Calu3 (cell line): ENCODE results near the gene PMM2. TPM values are rescaled to one million over a fixed set of nuclear protein-coding genes. Genes with fewer than 3 reads are reported as not detected.

Experiments used
- BruUV-seq: library from RNA; stranded (reverse); fragments of 400-500 nt; replicated peaks from 2 replicates; lab custom pipeline; 2021; lab: Mats Ljungman, UMichigan
- CTCF ChIA-PET: fragments of 300-600 bp; sonication (Branson Sonifier 250); formaldehyde crosslinking; loops from one replicate; lab custom pipeline; 2022; ENCODE audit warnings: antibody characterized with exemption; lab: Charles Lee
- DNase-seq: peaks from one replicate; pipeline ENCODE4 v3.0.0; 2022
- H3K27ac Mint-ChIP-seq: one replicate; pipeline ENCODE4 v1.8.0; 2022; ENCODE audit warnings: mixed read lengths; ENCODE audit not compliant: unreplicated experiment
- H3K27me3 Mint-ChIP-seq: one replicate; pipeline ENCODE4 v1.8.0; 2022; ENCODE audit warnings: mixed read lengths; ENCODE audit not compliant: unreplicated experiment
- H3K36me3 Mint-ChIP-seq: one replicate; pipeline ENCODE4 v1.8.0; 2022; ENCODE audit warnings: mild to moderate bottlenecking, moderate library complexity, mixed read lengths; ENCODE audit not compliant: insufficient read depth, unreplicated experiment
- H3K4me1 Mint-ChIP-seq: one replicate; pipeline ENCODE4 v1.8.0; 2022; ENCODE audit warnings: mild to moderate bottlenecking, low read depth, mixed read lengths; ENCODE audit not compliant: unreplicated experiment
- H3K4me3 Mint-ChIP-seq: one replicate; pipeline ENCODE4 v1.8.0; 2022; ENCODE audit warnings: mild to moderate bottlenecking, low read depth, moderate library complexity, mixed read lengths; ENCODE audit not compliant: unreplicated experiment
- H3K9me3 Mint-ChIP-seq: one replicate; pipeline ENCODE4 v1.8.0; 2022; ENCODE audit warnings: low read depth, mixed read lengths; ENCODE audit not compliant: unreplicated experiment
- intact Hi-C: fragments of 100-400 bp; cut with micrococcal nuclease; formaldehyde crosslinking; loops from one replicate; pipeline ENCODE4 v1.10.0; 2022; ENCODE audit not compliant: unreplicated experiment
- total RNA-seq: library from RNA; stranded (reverse); gene quantifications from 2 replicates; pipeline ENCODE4 v1.2.3, GENCODE V29; 2022
- TF ChIP-seq, protein P1 (sequence below): fragments of 200-600 bp; IDR thresholded peaks from one replicate; pipeline ENCODE4 v1.8.0; 2022; ENCODE audit warnings: antibody characterized with exemption; ENCODE audit not compliant: unreplicated experiment

Gene PMM2
- total RNA-seq, 1 experiment from 2014 or later, result 88.3 TPM

DNA sequence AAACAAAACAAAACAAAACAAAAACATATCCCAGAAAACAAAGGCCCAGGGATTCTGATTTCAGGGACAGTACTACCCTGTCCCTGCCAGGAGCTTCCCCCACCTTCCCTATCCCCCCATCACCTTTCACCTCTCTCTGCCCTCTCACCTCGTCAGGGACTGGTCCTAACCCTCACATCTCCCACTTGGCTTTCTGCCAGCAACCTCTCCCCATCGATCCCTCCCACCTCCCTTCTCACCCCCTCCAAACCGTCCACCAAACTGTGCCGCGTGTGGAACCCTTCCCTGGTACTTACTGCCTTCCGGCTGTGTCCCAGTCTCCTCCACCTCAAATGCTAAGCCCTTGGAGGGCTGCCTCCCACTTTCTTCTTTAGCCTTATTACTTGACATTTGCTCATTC is 36.6 kb upstream of the PMM2 start:
- DNase-seq, result no peak
- TF ChIP-seq, protein P1, sequence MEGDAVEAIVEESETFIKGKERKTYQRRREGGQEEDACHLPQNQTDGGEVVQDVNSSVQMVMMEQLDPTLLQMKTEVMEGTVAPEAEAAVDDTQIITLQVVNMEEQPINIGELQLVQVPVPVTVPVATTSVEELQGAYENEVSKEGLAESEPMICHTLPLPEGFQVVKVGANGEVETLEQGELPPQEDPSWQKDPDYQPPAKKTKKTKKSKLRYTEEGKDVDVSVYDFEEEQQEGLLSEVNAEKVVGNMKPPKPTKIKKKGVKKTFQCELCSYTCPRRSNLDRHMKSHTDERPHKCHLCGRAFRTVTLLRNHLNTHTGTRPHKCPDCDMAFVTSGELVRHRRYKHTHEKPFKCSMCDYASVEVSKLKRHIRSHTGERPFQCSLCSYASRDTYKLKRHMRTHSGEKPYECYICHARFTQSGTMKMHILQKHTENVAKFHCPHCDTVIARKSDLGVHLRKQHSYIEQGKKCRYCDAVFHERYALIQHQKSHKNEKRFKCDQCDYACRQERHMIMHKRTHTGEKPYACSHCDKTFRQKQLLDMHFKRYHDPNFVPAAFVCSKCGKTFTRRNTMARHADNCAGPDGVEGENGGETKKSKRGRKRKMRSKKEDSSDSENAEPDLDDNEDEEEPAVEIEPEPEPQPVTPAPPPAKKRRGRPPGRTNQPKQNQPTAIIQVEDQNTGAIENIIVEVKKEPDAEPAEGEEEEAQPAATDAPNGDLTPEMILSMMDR, result no peak
- Mint-ChIP-seq H3K36me3 (no peaks in the 10 kb centered on the region), H3K4me3 (no peak overlapping the region), H3K27ac (no peak overlapping the region), H3K4me1 (no peaks in the 10 kb centered on the region), H3K9me3 (no peaks in the 10 kb centered on the region), H3K27me3 (no peaks in the 10 kb centered on the region)
- no TSS peak for BruUV-seq
- CTCF ChIA-PET, result no interaction called here
- intact Hi-C loops, result no loop called here

DNA sequence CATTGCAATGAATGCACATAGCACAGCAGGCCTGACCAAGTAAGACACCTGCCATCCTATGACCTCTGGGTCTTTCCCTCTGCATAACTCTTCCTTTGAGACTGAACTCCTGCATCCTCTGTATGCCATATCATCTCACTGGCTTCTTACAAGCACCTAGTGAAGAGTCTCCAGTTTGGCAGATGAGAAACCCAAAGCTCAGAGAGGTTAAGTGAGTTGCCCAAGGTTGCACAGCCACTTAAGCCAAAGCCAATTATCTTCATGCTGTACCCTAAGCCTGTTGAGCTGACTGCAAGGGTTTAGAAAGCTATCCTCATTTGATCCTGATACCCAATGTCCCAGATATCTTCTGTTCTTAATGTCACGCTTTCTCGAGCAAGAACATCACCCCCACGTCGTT is 35.4 kb upstream of the PMM2 start:
- Mint-ChIP-seq H3K4me3 (no peak overlapping the region), H3K4me1 (no peaks in the 10 kb centered on the region), H3K27me3 (no peaks in the 10 kb centered on the region), H3K9me3 (no peaks in the 10 kb centered on the region), H3K36me3 (no peaks in the 10 kb centered on the region), H3K27ac (no peak overlapping the region)
- DNase-seq, result no peak
- CTCF ChIA-PET, result no interaction called here
- TF ChIP-seq, protein P1, result no peak
- intact Hi-C loops, result no loop called here
- BruUV-seq, result no TSS peak

DNA sequence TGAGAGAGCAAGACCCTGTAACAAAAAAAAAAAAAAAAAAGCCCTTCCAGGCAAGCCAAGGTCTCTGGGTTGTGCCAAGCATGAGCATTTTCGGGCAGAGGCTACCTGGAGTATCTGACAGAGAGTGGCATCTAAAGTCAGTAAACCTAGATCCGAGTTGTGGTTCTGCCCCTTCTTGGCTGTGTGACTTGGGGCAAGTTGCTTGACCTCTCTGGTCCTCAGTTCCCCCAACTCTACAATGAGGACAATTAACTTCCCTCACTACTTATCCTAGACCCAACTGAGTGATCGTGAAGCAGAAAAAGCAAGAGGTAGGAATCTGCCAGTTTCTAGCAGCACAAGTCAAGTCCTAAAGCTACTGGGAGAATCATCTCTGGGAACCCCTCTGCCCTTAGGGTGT is 34.6 kb upstream of the PMM2 start:
- DNase-seq, result no peak
- BruUV-seq, result no TSS peak
- H3K27me3 Mint-ChIP-seq, result no peaks in the 10 kb centered on the region

DNA sequence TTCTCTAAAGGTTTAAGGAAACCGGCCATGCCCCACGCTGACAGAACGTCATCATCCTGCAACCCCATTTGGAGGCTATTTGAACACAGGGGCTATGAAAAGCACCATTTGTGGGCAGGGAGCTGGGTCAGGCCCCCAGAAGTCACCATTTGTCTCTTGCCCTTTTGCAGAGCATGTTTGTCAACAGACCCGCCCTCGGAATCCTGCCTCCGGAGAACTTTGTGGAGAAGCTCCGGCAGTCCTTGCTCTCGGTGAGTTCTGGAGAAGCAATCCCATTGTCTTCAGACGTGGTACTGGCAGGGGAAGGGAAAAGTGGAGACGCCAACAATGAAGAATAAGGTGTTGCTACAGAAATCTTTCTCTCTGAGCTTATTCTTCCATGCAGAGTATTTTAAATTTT is 33.7 kb upstream of the PMM2 start:
- intact Hi-C loops, result no loop called here
- CTCF ChIA-PET, result interaction anchor here (0.5 kb wide), 1 partner anchor 16 kb away, joined by 7 read pairs; no protein-coding TSS in a partner anchor

More for the DNA sequence above, 34.6 kb upstream of the PMM2 start:
- no peaks in the 10 kb centered on the region for H3K4me1 Mint-ChIP-seq
- no peaks in the 10 kb centered on the region for H3K36me3 Mint-ChIP-seq
- CTCF ChIA-PET, result no interaction called here
- TF ChIP-seq, protein P1, result no peak
- intact Hi-C loops, result no loop called here
- H3K27ac Mint-ChIP-seq, result no peak overlapping the region
- no peak overlapping the region for H3K4me3 Mint-ChIP-seq
- no peaks in the 10 kb centered on the region for H3K9me3 Mint-ChIP-seq

More for the DNA sequence above, 33.7 kb upstream of the PMM2 start:
- no peak overlapping the region for H3K4me3 Mint-ChIP-seq
- no peak for DNase-seq
- no peaks in the 10 kb centered on the region for H3K36me3 Mint-ChIP-seq
- no peaks in the 10 kb centered on the region for H3K27me3 Mint-ChIP-seq
- no peaks in the 10 kb centered on the region for H3K9me3 Mint-ChIP-seq
- H3K27ac Mint-ChIP-seq, result no peak overlapping the region
- H3K4me1 Mint-ChIP-seq, result no peaks in the 10 kb centered on the region
- BruUV-seq, result no TSS peak
- TF ChIP-seq, protein P1, result no peak
